Neural cell (in vitro differentiated cells): Measurements from ENCODE around the gene UMOD.

Experiments
- EP300 ChIP-seq: fragments of 450-650 bp; conservative IDR thresholded peaks from 2 replicates; pipeline ENCODE4 v1.6.1; 2014; ENCODE audit warnings: antibody characterized with exemption, mild to moderate bottlenecking, moderate library complexity; ENCODE audit not compliant: poor library complexity, severe bottlenecking
- EZH2 ChIP-seq: fragments of 200-600, 300-800 bp; shearing (Covaris generic), sonication (generic); IDR thresholded peaks from 2 replicates; pipeline ENCODE4 v1.6.1; 2014; ENCODE audit warnings: antibody characterized with exemption, low read length, borderline replicate concordance, mild to moderate bottlenecking; ENCODE audit not compliant: insufficient read depth, poor library complexity, severe bottlenecking
- MXI1 ChIP-seq: fragments of 450-650 bp; conservative IDR thresholded peaks from 2 replicates; pipeline ENCODE4 v1.6.1; 2014; ENCODE audit warnings: antibody characterized with exemption, mild to moderate bottlenecking; ENCODE audit not compliant: poor library complexity, severe bottlenecking
- POLR2AphosphoS5 ChIP-seq: IDR thresholded peaks from 2 replicates; pipeline ENCODE4 v1.6.1; 2012
- RAD21 ChIP-seq: fragments of 450-650 bp; conservative IDR thresholded peaks from 2 replicates; pipeline ENCODE4 v1.6.1; 2014; ENCODE audit warnings: antibody characterized with exemption, mild to moderate bottlenecking, moderate library complexity
- SMC3 ChIP-seq: fragments of 450-650 bp; conservative IDR thresholded peaks from 2 replicates; pipeline ENCODE4 v1.6.1; 2014; ENCODE audit warnings: antibody characterized with exemption, mild to moderate bottlenecking, moderate library complexity; ENCODE audit not compliant: poor library complexity
- TAF1 ChIP-seq: IDR thresholded peaks from 2 replicates; pipeline ENCODE4 v1.6.1; 2012; ENCODE audit warnings: low read depth
- TF ChIP-seq, protein P1 (sequence below): fragments of 450-650 bp; IDR thresholded peaks from 2 replicates; pipeline ENCODE4 v1.5.1; 2014; ENCODE audit warnings: antibody characterized with exemption, mild to moderate bottlenecking, moderate library complexity; ENCODE audit not compliant: poor library complexity, severe bottlenecking
- TF ChIP-seq, protein P2 (sequence below): IDR thresholded peaks from 2 replicates; pipeline ENCODE4 v1.6.1; 2012; ENCODE audit warnings: borderline replicate concordance

DNA sequence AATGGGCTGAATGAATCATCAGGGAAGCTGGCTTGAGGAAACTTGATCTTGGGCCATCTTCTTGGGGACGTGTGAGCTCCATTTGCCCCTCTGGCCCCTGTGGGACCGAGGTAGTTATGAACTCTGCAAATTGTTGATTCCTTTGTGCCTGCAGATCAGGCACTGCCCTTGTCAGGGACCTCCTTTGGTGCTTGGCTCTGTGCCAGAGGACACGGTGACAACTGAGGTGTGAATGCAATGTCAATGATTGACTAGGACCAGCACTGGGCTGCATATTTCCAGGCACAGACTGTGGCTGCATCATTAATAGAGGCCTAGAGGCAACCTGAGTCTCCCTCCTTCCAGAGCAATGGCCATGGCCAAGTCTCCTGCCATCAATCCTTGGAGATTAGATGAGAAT, 28.3 kb upstream of the UMOD start:
- TF ChIP-seq RAD21 (no peak), EZH2 (no peak), SMC3 (no peak), EP300 (no peak), POLR2AphosphoS5 (no peak), TAF1 (no peak), MXI1 (no peak)
- TF ChIP-seq, protein P1, sequence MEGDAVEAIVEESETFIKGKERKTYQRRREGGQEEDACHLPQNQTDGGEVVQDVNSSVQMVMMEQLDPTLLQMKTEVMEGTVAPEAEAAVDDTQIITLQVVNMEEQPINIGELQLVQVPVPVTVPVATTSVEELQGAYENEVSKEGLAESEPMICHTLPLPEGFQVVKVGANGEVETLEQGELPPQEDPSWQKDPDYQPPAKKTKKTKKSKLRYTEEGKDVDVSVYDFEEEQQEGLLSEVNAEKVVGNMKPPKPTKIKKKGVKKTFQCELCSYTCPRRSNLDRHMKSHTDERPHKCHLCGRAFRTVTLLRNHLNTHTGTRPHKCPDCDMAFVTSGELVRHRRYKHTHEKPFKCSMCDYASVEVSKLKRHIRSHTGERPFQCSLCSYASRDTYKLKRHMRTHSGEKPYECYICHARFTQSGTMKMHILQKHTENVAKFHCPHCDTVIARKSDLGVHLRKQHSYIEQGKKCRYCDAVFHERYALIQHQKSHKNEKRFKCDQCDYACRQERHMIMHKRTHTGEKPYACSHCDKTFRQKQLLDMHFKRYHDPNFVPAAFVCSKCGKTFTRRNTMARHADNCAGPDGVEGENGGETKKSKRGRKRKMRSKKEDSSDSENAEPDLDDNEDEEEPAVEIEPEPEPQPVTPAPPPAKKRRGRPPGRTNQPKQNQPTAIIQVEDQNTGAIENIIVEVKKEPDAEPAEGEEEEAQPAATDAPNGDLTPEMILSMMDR: no peak
- TF ChIP-seq, protein P2, sequence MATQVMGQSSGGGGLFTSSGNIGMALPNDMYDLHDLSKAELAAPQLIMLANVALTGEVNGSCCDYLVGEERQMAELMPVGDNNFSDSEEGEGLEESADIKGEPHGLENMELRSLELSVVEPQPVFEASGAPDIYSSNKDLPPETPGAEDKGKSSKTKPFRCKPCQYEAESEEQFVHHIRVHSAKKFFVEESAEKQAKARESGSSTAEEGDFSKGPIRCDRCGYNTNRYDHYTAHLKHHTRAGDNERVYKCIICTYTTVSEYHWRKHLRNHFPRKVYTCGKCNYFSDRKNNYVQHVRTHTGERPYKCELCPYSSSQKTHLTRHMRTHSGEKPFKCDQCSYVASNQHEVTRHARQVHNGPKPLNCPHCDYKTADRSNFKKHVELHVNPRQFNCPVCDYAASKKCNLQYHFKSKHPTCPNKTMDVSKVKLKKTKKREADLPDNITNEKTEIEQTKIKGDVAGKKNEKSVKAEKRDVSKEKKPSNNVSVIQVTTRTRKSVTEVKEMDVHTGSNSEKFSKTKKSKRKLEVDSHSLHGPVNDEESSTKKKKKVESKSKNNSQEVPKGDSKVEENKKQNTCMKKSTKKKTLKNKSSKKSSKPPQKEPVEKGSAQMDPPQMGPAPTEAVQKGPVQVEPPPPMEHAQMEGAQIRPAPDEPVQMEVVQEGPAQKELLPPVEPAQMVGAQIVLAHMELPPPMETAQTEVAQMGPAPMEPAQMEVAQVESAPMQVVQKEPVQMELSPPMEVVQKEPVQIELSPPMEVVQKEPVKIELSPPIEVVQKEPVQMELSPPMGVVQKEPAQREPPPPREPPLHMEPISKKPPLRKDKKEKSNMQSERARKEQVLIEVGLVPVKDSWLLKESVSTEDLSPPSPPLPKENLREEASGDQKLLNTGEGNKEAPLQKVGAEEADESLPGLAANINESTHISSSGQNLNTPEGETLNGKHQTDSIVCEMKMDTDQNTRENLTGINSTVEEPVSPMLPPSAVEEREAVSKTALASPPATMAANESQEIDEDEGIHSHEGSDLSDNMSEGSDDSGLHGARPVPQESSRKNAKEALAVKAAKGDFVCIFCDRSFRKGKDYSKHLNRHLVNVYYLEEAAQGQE: no peak
